ENCODE measurements around the gene CCL25.

DNA sequence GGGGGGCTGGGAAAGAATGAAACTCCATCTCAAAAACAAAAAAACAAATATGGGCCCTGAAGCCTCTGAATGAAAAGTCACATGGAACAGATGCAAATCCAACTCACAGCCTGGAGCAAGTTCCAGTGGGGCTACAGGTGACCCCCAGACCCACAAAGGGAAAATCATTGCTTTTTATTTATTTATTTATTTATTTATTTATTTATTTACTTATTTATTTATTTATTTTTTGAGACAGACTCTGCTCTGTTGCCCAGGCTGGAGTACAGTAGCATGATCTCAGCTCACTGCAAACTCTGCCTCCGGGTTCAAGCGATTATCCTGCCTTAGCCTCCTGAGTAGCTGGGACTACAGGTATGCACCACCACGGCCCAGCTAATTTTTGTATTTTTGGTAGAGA, 13.3 kb upstream of the CCL25 start:
- TF ChIP-seq CHD1 (IDR thresholded peaks at IDR 0.05; ENCODE audit: low read depth, low read length) (no peak), RAD21 (IDR thresholded peaks at IDR 0.05; ENCODE audit: low read length) (no peak), FOS (IDR thresholded peaks at IDR 0.05; ENCODE audit: low read depth, low read length) (no peak), POLR2A (IDR thresholded peaks at IDR 0.05; ENCODE audit: low read depth, low read length) (no peak), MXI1 (IDR thresholded peaks at IDR 0.05; ENCODE audit: borderline replicate concordance, low read depth, low read length) (no peak)
- TF ChIP-seq, protein P1, sequence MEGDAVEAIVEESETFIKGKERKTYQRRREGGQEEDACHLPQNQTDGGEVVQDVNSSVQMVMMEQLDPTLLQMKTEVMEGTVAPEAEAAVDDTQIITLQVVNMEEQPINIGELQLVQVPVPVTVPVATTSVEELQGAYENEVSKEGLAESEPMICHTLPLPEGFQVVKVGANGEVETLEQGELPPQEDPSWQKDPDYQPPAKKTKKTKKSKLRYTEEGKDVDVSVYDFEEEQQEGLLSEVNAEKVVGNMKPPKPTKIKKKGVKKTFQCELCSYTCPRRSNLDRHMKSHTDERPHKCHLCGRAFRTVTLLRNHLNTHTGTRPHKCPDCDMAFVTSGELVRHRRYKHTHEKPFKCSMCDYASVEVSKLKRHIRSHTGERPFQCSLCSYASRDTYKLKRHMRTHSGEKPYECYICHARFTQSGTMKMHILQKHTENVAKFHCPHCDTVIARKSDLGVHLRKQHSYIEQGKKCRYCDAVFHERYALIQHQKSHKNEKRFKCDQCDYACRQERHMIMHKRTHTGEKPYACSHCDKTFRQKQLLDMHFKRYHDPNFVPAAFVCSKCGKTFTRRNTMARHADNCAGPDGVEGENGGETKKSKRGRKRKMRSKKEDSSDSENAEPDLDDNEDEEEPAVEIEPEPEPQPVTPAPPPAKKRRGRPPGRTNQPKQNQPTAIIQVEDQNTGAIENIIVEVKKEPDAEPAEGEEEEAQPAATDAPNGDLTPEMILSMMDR (conservative IDR thresholded peaks at IDR 0.05; ENCODE audit: low read depth, low read length) = no peak
- TF ChIP-seq, protein P2, sequence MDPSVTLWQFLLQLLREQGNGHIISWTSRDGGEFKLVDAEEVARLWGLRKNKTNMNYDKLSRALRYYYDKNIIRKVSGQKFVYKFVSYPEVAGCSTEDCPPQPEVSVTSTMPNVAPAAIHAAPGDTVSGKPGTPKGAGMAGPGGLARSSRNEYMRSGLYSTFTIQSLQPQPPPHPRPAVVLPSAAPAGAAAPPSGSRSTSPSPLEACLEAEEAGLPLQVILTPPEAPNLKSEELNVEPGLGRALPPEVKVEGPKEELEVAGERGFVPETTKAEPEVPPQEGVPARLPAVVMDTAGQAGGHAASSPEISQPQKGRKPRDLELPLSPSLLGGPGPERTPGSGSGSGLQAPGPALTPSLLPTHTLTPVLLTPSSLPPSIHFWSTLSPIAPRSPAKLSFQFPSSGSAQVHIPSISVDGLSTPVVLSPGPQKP (IDR thresholded peaks at IDR 0.05; ENCODE audit: borderline replicate concordance, low read depth, low read length) = no peak
- TF ChIP-seq, protein P3, sequence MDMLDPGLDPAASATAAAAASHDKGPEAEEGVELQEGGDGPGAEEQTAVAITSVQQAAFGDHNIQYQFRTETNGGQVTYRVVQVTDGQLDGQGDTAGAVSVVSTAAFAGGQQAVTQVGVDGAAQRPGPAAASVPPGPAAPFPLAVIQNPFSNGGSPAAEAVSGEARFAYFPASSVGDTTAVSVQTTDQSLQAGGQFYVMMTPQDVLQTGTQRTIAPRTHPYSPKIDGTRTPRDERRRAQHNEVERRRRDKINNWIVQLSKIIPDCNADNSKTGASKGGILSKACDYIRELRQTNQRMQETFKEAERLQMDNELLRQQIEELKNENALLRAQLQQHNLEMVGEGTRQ (IDR thresholded peaks at IDR 0.05; ENCODE audit: low read depth, low read length) = no peak
